IPS DF 19.7 (cell line): ENCODE results near the gene LRRC45.

Experiments
- DNase-seq: peaks from one replicate; pipeline ENCODE4 v3.0.0-alpha.2; 2013; ENCODE audit warnings: low read depth, low spot score

The LRRC45 gene

DNA sequence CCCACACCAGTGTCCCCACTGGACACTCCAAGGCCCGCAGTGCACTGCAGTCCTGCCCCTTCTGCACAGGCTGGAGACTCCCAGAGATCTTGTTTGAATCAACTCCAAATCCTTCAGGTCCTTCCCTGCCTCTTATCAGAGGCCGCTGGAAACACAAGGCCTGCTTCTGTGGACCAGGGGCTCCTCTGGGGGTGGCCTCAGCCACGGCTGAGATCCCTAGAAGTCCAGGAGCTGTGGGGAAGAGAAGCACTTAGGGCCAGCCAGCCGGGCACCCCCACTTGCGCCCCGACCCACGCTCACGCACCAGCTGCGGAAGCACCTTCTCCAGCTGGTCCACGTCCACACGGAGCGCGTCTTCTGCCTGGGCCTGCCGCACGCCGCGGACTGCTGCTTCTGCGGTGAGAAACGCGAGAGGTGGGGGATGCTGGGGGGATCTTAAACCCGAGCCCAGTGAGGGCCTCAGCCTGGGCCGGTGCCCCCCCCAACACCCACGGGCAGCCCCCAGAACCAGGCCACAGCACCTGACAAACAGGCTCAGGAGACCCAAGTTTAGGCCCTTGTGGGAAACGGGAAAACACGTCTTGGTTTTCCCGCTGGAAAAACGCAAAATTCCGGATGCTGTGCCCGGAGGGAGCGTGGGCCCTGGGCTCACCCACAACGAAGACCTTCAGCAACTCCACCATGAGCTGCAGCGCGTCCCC is 4.0 kb upstream of the LRRC45 start:
- DNase-seq: no peak

DNA sequence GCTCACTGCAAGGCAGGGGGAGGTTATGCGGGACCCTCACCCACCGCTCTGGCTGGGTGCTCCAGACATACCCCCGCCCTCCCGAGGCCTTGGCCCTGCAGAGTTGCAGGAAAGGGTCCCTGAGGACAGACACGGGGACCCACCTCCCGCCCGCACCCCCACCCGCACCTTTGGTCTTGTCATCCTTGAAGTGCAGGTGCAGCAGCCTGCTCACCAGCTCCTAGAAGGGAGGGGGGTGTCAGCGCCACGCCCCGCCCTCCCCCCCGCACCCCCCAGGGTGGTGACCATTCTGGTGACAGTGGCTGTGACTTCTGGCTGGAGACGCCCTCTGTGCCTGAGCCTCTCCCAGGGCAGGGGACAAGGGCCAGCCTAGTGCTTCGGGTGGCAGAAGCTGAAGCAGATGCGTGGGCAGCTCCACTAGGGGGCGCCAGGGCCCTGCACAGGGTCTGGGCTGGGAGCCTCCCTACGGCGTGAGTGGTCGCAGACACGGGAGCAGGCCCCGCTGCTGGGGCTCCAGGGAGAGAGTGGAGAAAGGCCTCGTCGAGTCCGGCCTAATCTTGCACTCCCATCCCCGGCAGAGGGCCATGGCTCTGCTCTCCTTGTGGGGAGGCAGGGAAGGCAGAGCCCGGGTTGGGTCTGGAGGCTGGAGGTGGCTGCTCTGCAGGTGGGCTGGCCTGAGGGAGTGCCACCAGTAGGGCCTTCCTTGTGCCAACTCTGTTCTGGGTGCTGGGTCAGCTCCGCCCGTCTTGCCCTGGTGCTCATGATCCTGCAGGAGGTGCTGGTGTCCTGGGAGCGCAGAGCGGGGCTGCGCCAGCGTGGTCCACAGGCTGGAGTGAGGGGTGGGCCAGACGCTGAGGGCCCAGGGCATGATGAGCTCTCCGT is 3.2 kb upstream of the LRRC45 start:
- no peak for DNase-seq

DNA sequence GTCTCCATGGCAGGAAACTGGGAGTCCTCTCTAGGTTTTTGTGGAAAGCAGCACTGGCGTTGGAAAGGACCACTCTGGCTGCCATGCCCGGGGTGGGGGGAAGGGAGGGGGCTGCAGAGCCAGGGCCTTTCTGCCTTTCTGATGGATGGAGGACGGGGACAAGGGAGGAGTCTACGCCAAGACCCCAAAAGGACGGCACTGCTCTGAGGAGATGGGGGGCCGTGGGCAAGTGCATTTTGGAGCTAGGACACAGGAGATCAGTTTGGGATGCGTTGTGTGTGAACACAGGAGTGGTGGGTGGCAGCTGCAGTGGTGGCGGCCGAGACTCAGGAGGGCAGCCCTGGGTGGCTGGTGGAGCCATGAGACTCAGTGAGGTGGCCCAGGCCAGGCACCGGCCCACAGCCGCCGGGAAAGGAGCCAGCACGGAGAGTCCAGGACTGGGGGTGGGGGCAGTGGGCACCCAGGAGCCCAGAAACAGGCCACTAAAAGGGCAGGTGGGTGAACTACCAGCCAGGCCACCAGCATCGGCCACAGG is 2.5 kb upstream of the LRRC45 start:
- DNase-seq: no peak

GRCh38 chr17:82021107-82021899 is 1.8 kb upstream of the LRRC45 start:
- DNase-seq: no peak

GRCh38 chr17:82021900-82022309 is 1.2 kb upstream of the LRRC45 start:
- no peak for DNase-seq

GRCh38 chr17:82022310-82022980 is 660 bp upstream of the LRRC45 start, which contains the start of gene CENPX:
Gene CENPX (minus strand): TSS chr17:82022878. CDS start chr17:82022861, 17 bp downstream.
- DNase-seq: no peak

GRCh38 chr17:82023447-82024241 is 539 bp downstream of the LRRC45 start:
- DNase-seq: no peak

DNA sequence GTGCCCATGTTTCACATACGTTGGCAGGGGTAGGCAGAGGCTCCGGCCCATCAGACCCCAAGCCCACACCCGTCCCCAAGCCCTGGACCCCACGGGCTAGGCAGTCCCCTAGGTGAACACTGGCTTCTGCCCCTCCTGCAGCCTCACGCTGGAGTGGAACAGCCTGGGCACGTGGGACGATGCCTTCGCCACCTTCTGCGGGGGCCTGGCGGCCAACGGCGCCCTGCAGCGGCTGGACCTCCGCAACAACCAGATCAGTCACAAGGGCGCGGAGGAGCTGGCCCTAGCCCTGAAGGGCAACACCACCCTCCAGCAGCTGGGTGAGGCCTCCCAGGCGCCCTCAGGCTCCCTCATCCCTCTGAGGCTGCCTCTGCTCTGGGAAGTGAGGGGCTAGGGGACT is 1.8 kb downstream of the LRRC45 start:
- no peak for DNase-seq

GRCh38 chr17:82025401-82026107 is 2.4 kb downstream of the LRRC45 start:
- no peak for DNase-seq

GRCh38 chr17:82028246-82028645 is 5.1 kb downstream of the LRRC45 start:
- no peak for DNase-seq

DNA sequence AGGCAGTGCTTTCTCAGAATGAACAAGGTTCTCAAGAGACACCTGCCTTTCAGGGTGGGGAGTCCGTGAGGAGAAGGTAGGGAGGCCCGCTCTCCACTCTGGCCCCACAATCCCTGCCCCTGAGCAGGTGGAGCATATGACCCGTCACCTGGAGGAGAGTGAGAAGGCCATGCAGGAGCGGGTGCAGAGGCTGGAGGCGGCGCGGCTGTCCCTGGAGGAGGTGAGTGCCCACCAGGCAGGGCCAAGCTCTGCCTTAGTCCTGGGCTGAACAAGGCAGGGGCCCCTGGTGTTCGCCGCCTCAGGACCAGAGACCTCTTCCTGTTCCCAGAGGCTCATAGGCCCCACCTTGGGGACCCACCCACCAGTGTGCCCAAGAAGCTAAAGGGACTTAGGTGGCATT is 5.9 kb downstream of the LRRC45 start:
- no peak for DNase-seq

DNA sequence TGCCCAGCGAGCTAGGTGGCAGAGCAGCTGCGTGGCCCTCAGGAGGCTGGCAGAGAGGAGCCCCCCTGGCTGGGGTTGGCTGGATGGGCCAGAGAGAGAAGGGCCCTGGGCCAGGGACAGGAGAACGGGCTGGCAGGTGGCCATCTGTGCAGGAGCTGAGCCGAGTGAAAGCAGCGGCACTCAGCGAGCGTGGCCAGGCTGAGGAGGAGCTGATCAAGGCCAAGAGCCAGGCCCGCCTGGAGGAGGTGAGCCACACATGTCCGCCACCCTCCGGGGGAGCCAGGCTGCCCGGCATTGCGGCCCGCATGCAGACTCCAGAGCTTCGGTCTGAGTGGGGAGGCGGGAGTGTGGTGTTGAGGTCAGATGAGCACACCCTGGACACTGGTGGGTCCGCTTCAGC is 6.3 kb downstream of the LRRC45 start:
- no peak for DNase-seq

DNA sequence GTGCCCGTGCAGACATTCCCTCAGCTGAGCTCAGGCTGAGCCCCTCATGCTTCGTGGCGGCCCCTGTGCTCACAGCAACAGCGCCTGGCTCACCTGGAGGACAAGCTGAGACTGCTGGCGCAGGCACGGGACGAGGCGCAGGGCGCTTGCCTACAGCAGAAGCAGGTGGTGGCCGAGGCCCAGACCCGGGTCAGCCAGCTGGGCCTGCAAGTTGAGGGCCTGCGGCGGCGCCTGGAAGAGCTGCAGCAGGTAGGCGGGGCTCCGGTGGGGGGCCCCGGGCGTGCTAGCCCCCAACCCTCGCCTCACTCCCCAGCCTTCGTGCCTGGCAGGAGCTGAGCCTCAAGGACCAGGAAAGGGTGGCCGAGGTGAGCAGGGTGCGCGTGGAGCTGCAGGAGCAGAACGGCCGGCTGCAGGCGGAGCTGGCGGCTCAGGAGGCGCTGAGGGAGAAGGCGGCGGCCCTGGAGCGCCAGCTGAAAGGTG is 6.9 kb downstream of the LRRC45 start:
- DNase-seq: no peak

- no peak for DNase-seq
Observed at GRCh38 chr17:82030470-82031302, 7.6 kb downstream of the LRRC45 start.

DNA sequence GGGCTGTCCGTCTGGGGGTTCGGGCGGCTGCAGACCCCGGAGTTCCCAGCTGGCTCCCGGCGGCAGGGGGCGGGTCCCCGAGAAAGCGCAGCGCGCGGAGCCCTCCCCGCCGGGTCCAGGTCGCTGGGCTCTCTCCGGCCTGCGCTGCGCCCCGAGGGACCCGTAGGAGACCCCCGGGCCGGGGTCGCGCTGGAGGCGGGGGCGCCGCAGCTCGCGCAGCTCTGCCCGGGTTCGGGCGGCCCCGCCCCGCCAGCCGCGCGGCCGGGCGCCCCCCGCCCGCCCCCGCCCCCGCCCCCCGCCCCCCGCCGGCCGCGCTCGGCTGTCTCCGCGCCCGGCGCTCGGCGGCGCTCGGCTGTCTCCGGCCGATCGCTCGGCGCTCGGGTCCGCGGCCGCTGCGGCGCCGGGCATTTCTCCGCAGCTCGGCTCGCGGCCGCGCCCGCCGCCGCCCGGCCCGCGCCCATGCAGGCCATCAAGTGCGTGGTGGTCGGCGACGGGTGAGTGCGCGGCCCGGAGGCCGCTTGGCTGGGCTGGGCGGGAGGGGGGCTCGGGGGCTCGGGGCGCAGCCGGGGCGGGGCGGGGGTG is 8.3 kb downstream of the LRRC45 start, which contains the start of gene RAC3:
Gene RAC3 (plus strand): TSS at position 376 of the 582 bp plus-strand sequence. CDS start 84 bp downstream, at position 460.
- no peak for DNase-seq

GRCh38 chr17:82031885-82032627 is 9.0 kb downstream of the LRRC45 start:
- DNase-seq: no peak

DNA sequence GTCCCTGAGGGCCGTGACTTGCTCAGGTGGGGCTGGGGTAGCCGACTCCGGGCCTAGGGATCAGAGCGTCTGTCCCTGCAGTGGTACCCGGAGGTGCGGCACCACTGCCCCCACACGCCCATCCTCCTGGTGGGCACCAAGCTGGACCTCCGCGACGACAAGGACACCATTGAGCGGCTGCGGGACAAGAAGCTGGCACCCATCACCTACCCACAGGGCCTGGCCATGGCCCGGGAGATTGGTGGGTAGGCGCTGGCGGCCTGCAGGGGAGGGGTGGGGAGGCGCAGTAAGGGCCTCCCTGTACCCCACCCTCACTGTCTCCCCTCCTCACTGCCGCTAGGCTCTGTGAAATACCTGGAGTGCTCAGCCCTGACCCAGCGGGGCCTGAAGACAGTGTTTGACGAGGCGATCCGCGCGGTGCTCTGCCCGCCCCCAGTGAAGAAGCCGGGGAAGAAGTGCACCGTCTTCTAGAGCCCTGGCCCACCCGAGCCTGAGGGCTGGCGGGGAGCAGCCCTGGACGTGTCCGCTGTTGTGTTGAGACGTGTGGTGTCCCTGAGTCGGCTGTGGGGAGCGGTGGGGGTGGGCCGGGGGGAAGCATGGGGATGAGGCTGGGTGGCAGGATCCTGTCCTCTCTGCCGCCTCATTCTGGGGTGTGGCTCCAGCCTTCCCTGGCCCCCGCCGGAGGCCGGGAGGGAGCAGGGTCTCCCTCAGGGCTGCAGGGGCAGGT is 10.4 kb downstream of the LRRC45 start:
- no peak for DNase-seq
